HG02852 (cell line): ENCODE data around the gene PTPN2.
A peak's percentile ranks its signal among the peaks of the same experiment; 100 is the strongest.
"Not testable (repeated sequence)": the region's sequence is repeated elsewhere in the genome, so short reads cannot be mapped to it uniquely, and the experiment has no call there.

Experiments used
- ATAC-seq: cut with Tn5 transposase; IDR thresholded peaks from one replicate; pipeline ENCODE4 v1.9.1; 2021; ENCODE audit warnings: mild to moderate bottlenecking, moderate library complexity; ENCODE audit not compliant: unreplicated experiment

The PTPN2 gene

GRCh38 chr18:12883684-12884405 is at the start of gene PTPN2:
Gene PTPN2 (minus strand): TSS chr18:12884237. CDS start chr18:12884141, 96 bp downstream.
- ATAC-seq = peak; percentile 71

- no peak for ATAC-seq
Observed at GRCh38 chr18:12933327-12933726, 49.3 kb upstream of the PTPN2 start.

- no peak for ATAC-seq
Observed at GRCh38 chr18:12930908-12931307, 46.9 kb upstream of the PTPN2 start.

DNA sequence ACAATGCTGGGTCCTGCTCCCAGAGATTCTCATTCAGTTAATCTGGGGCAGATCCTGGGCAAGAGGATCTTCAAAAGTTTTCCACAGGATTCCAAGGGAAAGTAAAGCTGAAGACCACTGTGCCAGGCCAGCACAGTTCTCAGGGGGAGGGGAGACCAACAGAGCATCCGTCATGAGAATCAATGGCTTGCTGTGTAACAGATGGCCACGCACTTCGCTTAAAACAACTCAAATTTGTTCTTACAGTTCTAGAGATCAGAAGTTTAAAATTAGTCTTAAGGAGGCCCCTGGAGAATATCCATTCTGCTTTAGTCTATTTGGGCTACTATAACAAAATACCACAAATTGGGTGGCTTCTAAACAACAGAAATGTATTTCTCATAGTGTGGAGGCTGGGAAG is 46.3 kb upstream of the PTPN2 start:
- ATAC-seq = no peak

- ATAC-seq = no peak
Observed at GRCh38 chr18:12929477-12930083, 45.5 kb upstream of the PTPN2 start.

GRCh38 chr18:12928641-12929040 is 44.6 kb upstream of the PTPN2 start:
- no peak for ATAC-seq

DNA sequence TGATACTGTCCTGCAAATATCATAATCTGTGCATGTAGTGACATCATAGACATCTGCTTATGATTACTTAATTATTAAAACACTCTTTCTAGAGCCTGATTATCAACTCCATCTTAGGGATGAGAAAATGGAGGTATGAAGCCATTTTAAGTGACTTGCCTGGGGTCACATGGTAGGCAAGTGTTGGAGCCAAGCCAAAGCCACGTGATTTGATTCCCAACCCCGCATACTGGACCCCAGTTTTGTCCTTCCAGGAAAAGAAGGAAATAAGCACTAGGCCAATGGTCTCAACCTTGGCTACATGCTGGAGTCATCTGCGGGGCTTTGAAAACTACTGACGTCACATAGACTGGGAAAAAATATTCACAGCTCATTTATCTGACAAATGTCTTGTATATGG is 44.2 kb upstream of the PTPN2 start:
- no peak for ATAC-seq

- no peak for ATAC-seq
Observed at GRCh38 chr18:12924616-12925015, 40.6 kb upstream of the PTPN2 start.

DNA sequence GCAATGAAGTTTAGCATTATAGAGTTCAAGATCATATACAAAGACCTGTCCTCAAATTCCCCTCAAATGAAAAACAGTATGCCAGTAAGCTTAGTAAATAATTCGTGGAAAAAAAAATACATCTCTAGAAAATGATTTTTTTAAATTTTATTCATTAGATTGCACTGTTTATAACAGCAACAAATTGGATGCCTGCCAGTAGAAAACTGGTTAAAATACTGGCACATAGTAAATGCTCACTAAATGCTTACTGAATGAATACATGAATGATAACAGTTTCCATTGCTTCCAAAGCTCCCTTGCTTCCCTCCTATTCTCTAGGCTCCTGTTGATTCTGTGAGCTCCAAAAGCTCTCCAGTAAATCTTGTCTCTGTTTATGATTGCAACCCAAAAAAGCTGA is 38.2 kb upstream of the PTPN2 start:
- ATAC-seq = no peak

DNA sequence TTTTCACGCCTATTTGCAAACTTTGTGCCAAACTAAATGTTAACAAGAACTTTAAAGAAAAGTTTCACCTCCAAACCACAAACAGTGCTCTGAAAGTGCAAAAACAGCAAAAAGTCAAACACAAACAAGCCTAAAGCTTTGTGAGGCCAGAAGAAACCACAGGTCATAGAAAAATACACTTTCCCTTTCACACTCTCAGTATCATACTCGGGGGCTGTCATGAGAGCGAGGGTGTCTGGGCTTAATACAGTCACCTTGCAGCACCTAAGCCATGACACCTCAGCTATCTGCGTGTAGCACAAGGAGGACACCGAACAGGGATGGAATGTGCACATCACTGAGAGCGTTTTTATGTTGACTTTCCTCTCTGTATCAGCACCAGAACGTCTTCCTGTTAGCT is 37.1 kb upstream of the PTPN2 start:
- ATAC-seq = peak; percentile 86

- ATAC-seq = no peak
Observed at GRCh38 chr18:12911929-12912703, 28.1 kb upstream of the PTPN2 start.

- ATAC-seq = no peak
Observed at GRCh38 chr18:12911025-12911928, 27.2 kb upstream of the PTPN2 start.

DNA sequence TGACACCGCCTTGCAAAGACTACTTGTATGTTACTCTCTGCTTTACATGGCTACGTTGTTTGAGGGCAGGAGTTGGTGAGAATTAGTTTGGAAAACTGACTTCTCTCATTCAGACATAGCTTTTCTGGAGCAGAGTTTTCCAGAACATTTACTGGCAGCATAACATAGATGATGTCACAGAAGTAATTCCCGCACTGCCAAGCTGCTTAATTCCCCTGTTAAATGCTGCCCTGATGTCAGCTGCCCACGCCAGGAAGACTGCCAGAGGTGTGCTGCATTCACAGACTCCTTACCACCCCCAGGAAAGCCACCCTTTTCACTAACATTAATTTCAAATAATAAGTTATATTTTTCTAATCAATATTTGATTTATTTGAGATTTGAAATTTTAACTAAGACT is 24.7 kb upstream of the PTPN2 start:
- no peak for ATAC-seq

- ATAC-seq = no peak
Observed at GRCh38 chr18:12907258-12907925, 23.4 kb upstream of the PTPN2 start.

DNA sequence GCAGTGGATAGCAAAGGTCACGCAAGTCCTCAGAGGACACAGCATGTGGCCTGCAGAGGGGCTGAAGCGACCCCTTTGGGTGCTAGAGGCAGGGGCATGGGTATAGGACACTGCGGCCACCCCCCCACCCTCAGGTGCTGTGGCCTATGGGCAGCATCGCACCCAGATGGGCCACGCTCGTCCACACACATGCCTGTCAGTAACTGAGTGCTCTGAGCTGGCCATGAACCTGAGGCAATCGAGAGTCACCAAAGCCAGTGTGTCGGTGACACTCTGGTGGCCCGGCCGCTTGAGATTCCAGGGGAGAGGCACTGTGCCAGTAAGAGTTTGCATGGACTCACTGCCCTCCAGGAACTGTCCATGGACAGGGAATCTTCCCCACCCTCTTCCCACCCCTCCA is 22.7 kb upstream of the PTPN2 start:
- ATAC-seq = no peak

GRCh38 chr18:12906119-12906518 is 22.1 kb upstream of the PTPN2 start:
- no peak for ATAC-seq

DNA sequence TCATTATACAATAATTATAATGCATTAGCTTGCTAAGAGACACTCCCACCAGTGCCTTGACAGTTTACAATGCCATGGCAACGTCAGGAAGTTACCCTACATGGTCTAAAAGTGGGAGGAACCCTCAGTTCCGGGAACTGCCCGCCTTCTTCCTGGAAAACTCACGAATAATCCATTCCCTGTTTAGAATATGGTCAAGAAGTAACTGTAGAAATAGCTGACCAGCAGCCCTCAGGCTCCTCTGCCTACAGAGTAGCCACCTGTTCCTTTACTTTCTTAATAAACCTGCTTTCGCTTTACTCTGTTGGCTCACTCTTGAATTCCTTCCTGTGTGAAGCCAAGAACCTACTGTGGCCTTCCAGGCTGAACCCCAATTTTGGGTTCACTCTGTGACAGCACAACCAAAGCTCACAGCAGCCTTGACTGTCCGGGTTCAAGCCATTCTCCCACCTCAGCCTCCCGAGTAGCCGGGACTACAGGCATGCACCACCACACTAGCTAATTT is 20.0 kb upstream of the PTPN2 start:
- no peak for ATAC-seq

GRCh38 chr18:12901208-12901607 is 17.2 kb upstream of the PTPN2 start:
- not testable (repeated sequence) for ATAC-seq

GRCh38 chr18:12896784-12897333 is 12.8 kb upstream of the PTPN2 start:
- ATAC-seq = not testable (repeated sequence)

DNA sequence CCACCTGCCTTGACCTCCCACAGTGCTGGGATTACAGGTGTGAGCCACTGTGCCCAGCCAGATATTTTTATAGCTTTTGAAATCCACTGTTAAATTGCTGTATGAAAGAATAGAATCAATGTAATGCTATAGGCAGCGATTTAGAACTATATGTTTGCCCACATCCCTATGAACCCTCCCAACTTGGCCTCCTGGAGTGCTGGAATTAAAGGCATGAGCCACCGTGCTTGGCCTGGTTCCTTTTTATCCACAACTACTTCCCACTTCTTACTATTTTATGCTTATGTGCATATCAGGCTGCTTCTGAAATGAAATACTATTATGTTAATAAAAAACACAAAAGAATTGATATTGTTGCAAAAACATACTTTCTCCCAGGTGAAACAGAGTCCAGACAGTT is 11.6 kb upstream of the PTPN2 start:
- ATAC-seq = no peak
